Stomach (tissue), 9 donors: ENCODE measurements around the gene YAF2. TPM values are rescaled to one million over a fixed set of nuclear protein-coding genes. Genes with fewer than 3 reads are reported as not detected.
A peak's percentile ranks its signal among the peaks of the same experiment; 100 is the strongest.

Experiments used
- DNase-seq, 2 donors: peaks; one replicate each; pipeline versions ENCODE4 v3.0.0 to v3.0.0-alpha.2; 2013 to 2019
- H3K27ac ChIP-seq, 5 donors: fragments of 200-600 bp in 4 of 5; sonication (generic) in 4 of 5; one replicate each; pipeline ENCODE4 v1.5.1; 2013 to 2019; ENCODE audit warnings: mild to moderate bottlenecking in 1 of 5, moderate library complexity in 1 of 5
- H3K27me3 ChIP-seq, 3 donors: fragments of 200-600 bp; sonication (generic); one replicate each; pipeline ENCODE4 v1.5.1; 2017 to 2019; ENCODE audit warnings: mixed run types in 1 of 3
- H3K36me3 ChIP-seq, 4 donors: fragments of 200-600 bp; sonication (generic); 1 replicate in 3 of 4; 2 replicates in 1 of 4; pipeline ENCODE4 v1.5.1; 2016 to 2019
- H3K4me1 ChIP-seq, 4 donors: fragments of 200-600 bp; sonication (generic); one replicate each; pipeline ENCODE4 v1.5.1; 2016 to 2019
- H3K4me3 ChIP-seq, 4 donors: fragments of 200-600 bp; sonication (generic) in 3 of 4; one replicate each; pipeline ENCODE4 v1.5.1; 2016 to 2019; ENCODE audit warnings: mild to moderate bottlenecking in 1 of 4
- H3K9me3 ChIP-seq, 4 donors: fragments of 200-600 bp; sonication (generic); one replicate each; pipeline ENCODE4 v1.5.1; 2016 to 2019
- EP300 ChIP-seq: sonication (generic); formaldehyde crosslinking; IDR thresholded peaks from one replicate; pipeline ENCODE4 v1.6.1; 2017; ENCODE audit warnings: antibody characterized with exemption
- POLR2A ChIP-seq, 4 donors: fragments of 450-650 bp; IDR thresholded peaks; one replicate each; pipeline ENCODE4 v1.6.1; 2016; ENCODE audit warnings: antibody characterized with exemption in 4 of 4, control low read depth in 2 of 4, mild to moderate bottlenecking in 1 of 4, moderate library complexity in 1 of 4
- POLR2AphosphoS5 ChIP-seq, 3 donors: sonication (generic); formaldehyde crosslinking; IDR thresholded peaks; one replicate each; pipeline ENCODE4 v1.6.1; 2016; ENCODE audit warnings: antibody characterized with exemption in 3 of 3
- WGBS, 5 donors: extraction: QIAGEN DNeasy Blood & Tissue Kit in 3 of 5; methylation state at CpG; one replicate each; pipeline versions ENCODE4 v1.1.5 to v1.1.7; 2013 to 2018; 5-methylcytosine and 5-hydroxymethylcytosine counted together
- intact Hi-C: fragments of 100-400 bp; cut with DNase I; formaldehyde crosslinking; loops from one replicate; pipeline ENCODE4 v1.15.1; 2023; ENCODE audit warnings: low total_unique reads
- polyA plus RNA-seq, 3 donors: library from polyadenylated mRNA; stranded (reverse); fragments of 200-250 nt; gene quantifications; one replicate each; pipeline ENCODE4 v1.2.3, GENCODE V29; 2013
- total RNA-seq, 5 donors: library from RNA; depleted of rRNA; stranded (reverse); fragments of >200 nt; gene quantifications; one replicate each; pipeline versions ENCODE4 v1.1.0 to v1.2.3, GENCODE V29; 2014 to 2016
- TF ChIP-seq, protein P1 (sequence below), 7 experiments: fragments of 450-650 bp in 4 of 7; fragments of 200-600 bp in 3 of 7; sonication (generic) in 3 of 7; IDR thresholded peaks; one replicate each; pipeline ENCODE4 v1.5.1; 2016 to 2019; ENCODE audit warnings: antibody characterized with exemption in 7 of 7, control low read depth in 2 of 7, mild to moderate bottlenecking in 1 of 7
- donor health status: healthy with polysubstance abuse.
- donor health status: Bipolar disorder and iron deficiency.
- donor health status: healthy.

The YAF2 gene
- total and polyA plus RNA-seq, 8 donors: 8.7 to 91.0 (median 36.6) TPM

DNA sequence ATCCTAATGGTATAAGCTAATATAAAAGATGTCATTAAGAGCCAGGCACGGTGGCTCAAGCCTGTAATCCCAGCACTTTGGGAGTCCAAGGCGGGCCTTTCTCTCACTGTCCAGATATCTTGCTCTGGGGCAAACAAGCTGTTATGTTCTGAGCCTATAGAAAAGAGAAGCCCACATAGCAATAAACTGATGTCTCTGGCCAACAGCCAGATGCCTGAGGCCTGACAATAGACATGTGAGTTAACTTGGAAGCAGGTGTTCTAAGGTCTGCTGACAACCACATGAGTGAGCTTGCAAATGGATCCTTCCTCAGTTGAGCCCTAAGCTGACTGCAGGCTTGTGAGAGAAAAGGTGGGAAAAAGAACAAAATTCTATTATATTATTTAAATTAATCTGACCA is 25.0 kb downstream of the YAF2 start:
- Histone ChIP-seq H3K4me1 (peaks cover 7 to 41% (median 22%) of the 10 kb centered on the region in 4 donors), H3K4me3 (no peak overlapping the region), H3K9me3 (no peaks in the 10 kb centered on the region), H3K27ac (no peak overlapping the region), H3K27me3 (no peaks in the 10 kb centered on the region), H3K36me3 (peaks cover 0 to 17% (median 12%) of the 10 kb centered on the region in 4 donors)
- peak in 1 of 2 donors; percentile 42 for DNase-seq
- TF ChIP-seq, protein P1, sequence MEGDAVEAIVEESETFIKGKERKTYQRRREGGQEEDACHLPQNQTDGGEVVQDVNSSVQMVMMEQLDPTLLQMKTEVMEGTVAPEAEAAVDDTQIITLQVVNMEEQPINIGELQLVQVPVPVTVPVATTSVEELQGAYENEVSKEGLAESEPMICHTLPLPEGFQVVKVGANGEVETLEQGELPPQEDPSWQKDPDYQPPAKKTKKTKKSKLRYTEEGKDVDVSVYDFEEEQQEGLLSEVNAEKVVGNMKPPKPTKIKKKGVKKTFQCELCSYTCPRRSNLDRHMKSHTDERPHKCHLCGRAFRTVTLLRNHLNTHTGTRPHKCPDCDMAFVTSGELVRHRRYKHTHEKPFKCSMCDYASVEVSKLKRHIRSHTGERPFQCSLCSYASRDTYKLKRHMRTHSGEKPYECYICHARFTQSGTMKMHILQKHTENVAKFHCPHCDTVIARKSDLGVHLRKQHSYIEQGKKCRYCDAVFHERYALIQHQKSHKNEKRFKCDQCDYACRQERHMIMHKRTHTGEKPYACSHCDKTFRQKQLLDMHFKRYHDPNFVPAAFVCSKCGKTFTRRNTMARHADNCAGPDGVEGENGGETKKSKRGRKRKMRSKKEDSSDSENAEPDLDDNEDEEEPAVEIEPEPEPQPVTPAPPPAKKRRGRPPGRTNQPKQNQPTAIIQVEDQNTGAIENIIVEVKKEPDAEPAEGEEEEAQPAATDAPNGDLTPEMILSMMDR (IDR thresholded peaks at IDR 0.05): no peak
- TF ChIP-seq POLR2A (IDR thresholded peaks at IDR 0.05) (no peak), EP300 (no peak), POLR2AphosphoS5 (IDR thresholded peaks at IDR 0.05) (no peak)
- 55 to 76% (median 62%) methylated on average over 2 of the region's 2 CpGs for WGBS, 5 donors
- intact Hi-C loops: no loop called here

DNA sequence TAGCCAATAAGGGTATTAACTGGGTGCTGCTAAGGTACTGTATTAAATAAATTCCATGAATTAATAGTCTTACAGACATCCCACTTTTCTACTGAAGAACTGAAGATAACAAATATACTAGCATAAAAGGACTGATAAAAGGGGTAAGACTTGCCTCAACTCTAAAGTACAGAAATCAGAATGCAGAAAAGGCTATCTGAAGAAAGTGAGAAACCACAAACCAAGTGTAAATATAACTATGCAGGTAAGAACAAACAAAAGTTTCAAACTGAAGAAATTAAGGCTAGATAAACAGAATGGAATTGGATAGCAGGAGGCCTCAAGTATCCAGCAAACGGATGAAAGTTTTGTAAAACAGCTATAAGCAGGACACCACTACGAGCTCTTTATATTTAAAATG is 29.5 kb downstream of the YAF2 start:
- WGBS, 5 donors: 33 to 73% (median 52%) methylated on average over 2 of the region's 2 CpGs
- no peaks in the 10 kb centered on the region for H3K9me3 ChIP-seq
- intact Hi-C loops: no loop called here
- H3K4me1 ChIP-seq: peaks cover 0 to 25% (median 18%) of the 10 kb centered on the region in 4 donors
- H3K27ac ChIP-seq: no peak overlapping the region
- H3K27me3 ChIP-seq: no peaks in the 10 kb centered on the region
- H3K36me3 ChIP-seq: peaks cover 0 to 30% (median 20%) of the 10 kb centered on the region in 4 donors
- peak in 1 of 2 donors; percentile 9 for DNase-seq
- TF ChIP-seq POLR2A (IDR thresholded peaks at IDR 0.05): no peak
- no peak for TF ChIP-seq EP300
- TF ChIP-seq, protein P1 (IDR thresholded peaks at IDR 0.05): no peak
- TF ChIP-seq POLR2AphosphoS5 (IDR thresholded peaks at IDR 0.05): no peak
- H3K4me3 ChIP-seq: no peak overlapping the region

DNA sequence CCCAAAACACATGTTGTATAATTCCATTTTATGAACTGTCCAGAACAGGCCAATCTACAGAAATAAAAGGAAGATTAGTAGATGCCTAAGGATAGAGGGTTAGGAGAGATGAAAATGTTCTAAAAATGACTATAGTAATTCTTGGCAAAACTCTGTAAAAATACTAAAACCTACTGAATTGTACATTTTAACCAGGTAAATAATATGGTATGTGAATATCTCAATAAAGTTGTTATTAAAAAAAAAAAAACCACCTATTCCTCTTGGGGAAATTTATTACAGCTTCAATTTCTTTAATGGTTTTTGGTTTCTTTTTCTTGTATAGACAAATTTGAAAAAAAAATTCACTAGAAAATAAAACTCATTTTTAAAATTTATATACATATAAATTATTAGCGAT is 33.2 kb downstream of the YAF2 start:
- peaks cover 0 to 16% (median 11%) of the 10 kb centered on the region in 4 donors for H3K4me1 ChIP-seq
- no peaks in the 10 kb centered on the region for H3K27me3 ChIP-seq
- TF ChIP-seq POLR2AphosphoS5 (IDR thresholded peaks at IDR 0.05) (no peak), POLR2A (IDR thresholded peaks at IDR 0.05) (no peak), EP300 (no peak)
- TF ChIP-seq, protein P1 (IDR thresholded peaks at IDR 0.05): no peak
- DNase-seq: no peak
- no peak overlapping the region for H3K27ac ChIP-seq
- intact Hi-C loops: no loop called here
- no peak overlapping the region for H3K4me3 ChIP-seq
- WGBS, 5 donors: 97 to 100% (median 100%) methylated on average over 1 of the region's 1 CpG
- peaks cover 0 to 29% (median 13%) of the 10 kb centered on the region in 4 donors for H3K36me3 ChIP-seq
- no peaks in the 10 kb centered on the region for H3K9me3 ChIP-seq

DNA sequence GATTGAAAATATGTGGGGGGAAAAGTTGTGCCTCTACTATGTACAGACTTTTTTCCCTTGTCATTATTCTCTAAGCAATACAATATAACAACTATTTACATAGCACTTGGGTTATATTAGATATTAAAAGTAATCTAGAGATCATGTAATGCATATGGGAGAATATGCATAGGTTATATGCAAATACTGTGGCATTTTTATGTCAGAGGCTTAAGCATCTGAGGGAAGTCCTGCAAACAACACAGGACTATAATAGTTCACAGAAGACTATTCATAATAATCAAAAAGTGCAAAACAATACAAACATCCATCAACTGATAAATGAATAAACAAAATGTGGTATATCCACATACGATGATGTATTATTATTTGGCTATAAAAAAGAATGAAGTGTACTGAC is 33.7 kb downstream of the YAF2 start:
- Histone ChIP-seq H3K9me3 (no peaks in the 10 kb centered on the region), H3K4me1 (peaks cover 0 to 16% (median 11%) of the 10 kb centered on the region in 4 donors), H3K27me3 (no peaks in the 10 kb centered on the region), H3K27ac (no peak overlapping the region), H3K36me3 (peaks cover 0 to 26% (median 10%) of the 10 kb centered on the region in 4 donors), H3K4me3 (no peak overlapping the region)
- intact Hi-C loops: no loop called here
- no peak for TF ChIP-seq EP300
- no peak for TF ChIP-seq POLR2AphosphoS5 (IDR thresholded peaks at IDR 0.05)
- no peak for TF ChIP-seq POLR2A (IDR thresholded peaks at IDR 0.05)
- TF ChIP-seq, protein P1 (IDR thresholded peaks at IDR 0.05): no peak
- no peak for DNase-seq
- 89 to 98% (median 97%) methylated on average over 1 of the region's 1 CpG for WGBS, 5 donors
